Neural progenitor cell (in vitro differentiated cells): Measurements from ENCODE around the gene EFCAB6. TPM values are rescaled to one million over a fixed set of nuclear protein-coding genes. Genes with fewer than 3 reads are reported as not detected.

Experiments
- DNase-seq: peaks from one replicate; pipeline ENCODE4 v3.0.0-alpha.2; 2016; ENCODE audit warnings: low spot score
- H2AFZ ChIP-seq: fragments of 200-600 bp; sonication (generic); replicated peaks from 2 replicates; pipeline ENCODE4 v1.6.1; 2016; ENCODE audit warnings: antibody characterized with exemption
- H3F3A ChIP-seq: fragments of 200-600 bp; sonication (generic); 2 replicates; pipeline ENCODE4 v1.6.1; 2016; ENCODE audit warnings: antibody characterized with exemption, low read depth
- H3K27ac ChIP-seq: fragments of 200-600 bp; sonication (generic); 2 replicates; pipeline ENCODE4 v1.5.1; 2016; ENCODE audit warnings: mild to moderate bottlenecking
- H3K27me3 ChIP-seq: fragments of 200-600 bp; sonication (generic); 2 replicates; pipeline ENCODE4 v1.6.1; 2016; ENCODE audit warnings: mild to moderate bottlenecking, moderate library complexity
- H3K36me3 ChIP-seq: fragments of 200-600 bp; sonication (generic); 2 replicates; pipeline ENCODE4 v1.5.1; 2016
- H3K4me1 ChIP-seq: fragments of 200-600 bp; sonication (generic); 2 replicates; pipeline ENCODE4 v1.6.1; 2016; ENCODE audit warnings: mixed run types
- H3K4me2 ChIP-seq: fragments of 200-600 bp; sonication (generic); 2 replicates; pipeline ENCODE4 v1.6.1; 2016
- H3K4me3 ChIP-seq: fragments of 200-600 bp; sonication (generic); 2 replicates; pipeline ENCODE4 v1.5.1; 2016
- H3K79me2 ChIP-seq: fragments of 200-600 bp; sonication (generic); 2 replicates; pipeline ENCODE4 v1.6.1; 2016; ENCODE audit warnings: low read depth
- H3K9ac ChIP-seq: fragments of 200-600 bp; sonication (generic); 2 replicates; pipeline ENCODE4 v1.6.1; 2016
- H3K9me3 ChIP-seq: fragments of 200-600 bp; sonication (generic); 2 replicates; pipeline ENCODE4 v1.5.1; 2016; ENCODE audit warnings: low read depth
- H4K20me1 ChIP-seq: fragments of 200-600 bp; sonication (generic); 2 replicates; pipeline ENCODE4 v1.6.1; 2016; ENCODE audit warnings: low read depth
- H3K27ac Mint-ChIP-seq: 3 replicates; pipeline ENCODE4 v1.8.0; 2021; ENCODE audit warnings: mixed read lengths
- H3K27me3 Mint-ChIP-seq: 2 replicates; pipeline ENCODE4 v1.8.0; 2022; ENCODE audit warnings: low read depth, mild to moderate bottlenecking, inconsistent platforms, moderate library complexity, mixed read lengths; ENCODE audit not compliant: insufficient read depth
- H3K36me3 Mint-ChIP-seq: 3 replicates; pipeline ENCODE4 v1.8.0; 2021; ENCODE audit warnings: mixed read lengths
- H3K4me1 Mint-ChIP-seq: 3 replicates; pipeline ENCODE4 v1.8.0; 2021; ENCODE audit warnings: mixed read lengths
- H3K4me3 Mint-ChIP-seq: 3 replicates; pipeline ENCODE4 v1.8.0; 2021; ENCODE audit warnings: mild to moderate bottlenecking, moderate library complexity, mixed read lengths
- H3K9me3 Mint-ChIP-seq: 3 replicates; pipeline ENCODE4 v1.8.0; 2020; ENCODE audit warnings: mixed read lengths
- CTCF ChIP-seq: fragments of 200-600 bp; sonication (generic); IDR thresholded peaks from 2 replicates; pipeline ENCODE4 v1.5.1; 2017; ENCODE audit warnings: antibody characterized with exemption, mild to moderate bottlenecking
- EZH2 ChIP-seq: fragments of 200-600 bp; sonication (generic); IDR thresholded peaks from 2 replicates; pipeline ENCODE4 v1.6.1; 2017; ENCODE audit warnings: antibody characterized with exemption, mild to moderate bottlenecking, moderate library complexity
- EZH2phosphoT487 ChIP-seq: fragments of 200-600 bp; sonication (generic); IDR thresholded peaks from 2 replicates; pipeline ENCODE4 v1.6.1; 2017; ENCODE audit warnings: antibody characterized with exemption
- total RNA-seq: library from RNA; depleted of rRNA; stranded (reverse); fragments of >200 nt; gene quantifications from 2 replicates; pipeline ENCODE4 v1.2.3, GENCODE V29; 2015; ENCODE audit warnings: low replicate concordance

The EFCAB6 gene
- total RNA-seq, 1 donor from 2014 or later: 4.9 TPM

GRCh38 chr22:43854786-43855271 is 42.7 kb upstream of the EFCAB6 start:
- no peak for TF ChIP-seq CTCF
- no peak for TF ChIP-seq EZH2phosphoT487

GRCh38 chr22:43854121-43854785 is 42.1 kb upstream of the EFCAB6 start:
- Mint-ChIP-seq H3K4me3 (no peak overlapping the region), H3K9me3 (peaks cover 8% of the 10 kb centered on the region), H3K36me3 (no peaks in the 10 kb centered on the region), H3K27ac (no peak overlapping the region), H3K27me3 (peaks cover 5% of the 10 kb centered on the region), H3K4me1 (peaks cover 10% of the 10 kb centered on the region)
- no peaks in the 10 kb centered on the region for H3K4me1 ChIP-seq
- peaks cover 46% of the 10 kb centered on the region for H4K20me1 ChIP-seq
- TF ChIP-seq EZH2 (no peak), CTCF (no peak), EZH2phosphoT487 (no peak)
- no peak overlapping the region for H3K4me2 ChIP-seq
- no peak overlapping the region for H2AFZ ChIP-seq
- no peaks in the 10 kb centered on the region for H3K36me3 ChIP-seq
- H3K27me3 ChIP-seq: no peaks in the 10 kb centered on the region
- no peak overlapping the region for H3K9ac ChIP-seq
- H3K27ac ChIP-seq: no peak overlapping the region
- DNase-seq: no peak
- no peaks in the 10 kb centered on the region for H3F3A ChIP-seq
- no peak overlapping the region for H3K4me3 ChIP-seq
- H3K9me3 ChIP-seq: peaks cover 8% of the 10 kb centered on the region
- peaks cover 58% of the 10 kb centered on the region for H3K79me2 ChIP-seq

More at GRCh38 chr22:43854786-43855271, 42.7 kb upstream of the EFCAB6 start:
- H3K4me3 Mint-ChIP-seq: no peak overlapping the region
- H3K9me3 Mint-ChIP-seq: peaks cover 8% of the 10 kb centered on the region
- Histone ChIP-seq H3K36me3 (no peaks in the 10 kb centered on the region), H3K27ac (no peak overlapping the region), H3F3A (no peaks in the 10 kb centered on the region), H3K79me2 (peaks cover 63% of the 10 kb centered on the region), H3K9me3 (peaks cover 8% of the 10 kb centered on the region), H3K4me2 (no peak overlapping the region), H3K4me3 (no peak overlapping the region), H2AFZ (no peak overlapping the region), H3K27me3 (no peaks in the 10 kb centered on the region), H3K9ac (no peak overlapping the region), H4K20me1 (peaks cover 44% of the 10 kb centered on the region), H3K4me1 (no peaks in the 10 kb centered on the region)
- peaks cover 6% of the 10 kb centered on the region for H3K4me1 Mint-ChIP-seq
- DNase-seq: no peak
- H3K27me3 Mint-ChIP-seq: peaks cover 2% of the 10 kb centered on the region
- H3K36me3 Mint-ChIP-seq: no peaks in the 10 kb centered on the region
- H3K27ac Mint-ChIP-seq: no peak overlapping the region

- H4K20me1 ChIP-seq: peaks cover 54% of the 10 kb centered on the region
- Mint-ChIP-seq H3K27me3 (peaks cover 6% of the 10 kb centered on the region), H3K4me1 (peaks cover 12% of the 10 kb centered on the region), H3K27ac (no peak overlapping the region), H3K36me3 (no peaks in the 10 kb centered on the region), H3K9me3 (peaks cover 5% of the 10 kb centered on the region), H3K4me3 (no peak overlapping the region)
- H3K4me3 ChIP-seq: no peak overlapping the region
- peaks cover 8% of the 10 kb centered on the region for H3K9me3 ChIP-seq
- H3K27me3 ChIP-seq: no peaks in the 10 kb centered on the region
- H3K79me2 ChIP-seq: peaks cover 51% of the 10 kb centered on the region
- H3K4me1 ChIP-seq: peaks cover 6% of the 10 kb centered on the region
- H3K27ac ChIP-seq: no peak overlapping the region
- H3F3A ChIP-seq: no peaks in the 10 kb centered on the region
- TF ChIP-seq CTCF: no peak
- TF ChIP-seq EZH2phosphoT487: no peak
- TF ChIP-seq EZH2: no peak
- no peak overlapping the region for H2AFZ ChIP-seq
- H3K9ac ChIP-seq: no peak overlapping the region
- no peak overlapping the region for H3K4me2 ChIP-seq
- no peak for DNase-seq
- no peaks in the 10 kb centered on the region for H3K36me3 ChIP-seq
These were observed 41.3 kb upstream of the EFCAB6 start for GRCh38 chr22:43853328-43853931.
